ENCODE results near the gene TCF7. TPM values are rescaled to one million over a fixed set of nuclear protein-coding genes. Genes with fewer than 3 reads are reported as not detected.
A peak's percentile ranks its signal among the peaks of the same experiment; 100 is the strongest.

The TCF7 gene
- total RNA-seq, 2 experiments from 2014 or later = 0.97 to 1.1 TPM

DNA sequence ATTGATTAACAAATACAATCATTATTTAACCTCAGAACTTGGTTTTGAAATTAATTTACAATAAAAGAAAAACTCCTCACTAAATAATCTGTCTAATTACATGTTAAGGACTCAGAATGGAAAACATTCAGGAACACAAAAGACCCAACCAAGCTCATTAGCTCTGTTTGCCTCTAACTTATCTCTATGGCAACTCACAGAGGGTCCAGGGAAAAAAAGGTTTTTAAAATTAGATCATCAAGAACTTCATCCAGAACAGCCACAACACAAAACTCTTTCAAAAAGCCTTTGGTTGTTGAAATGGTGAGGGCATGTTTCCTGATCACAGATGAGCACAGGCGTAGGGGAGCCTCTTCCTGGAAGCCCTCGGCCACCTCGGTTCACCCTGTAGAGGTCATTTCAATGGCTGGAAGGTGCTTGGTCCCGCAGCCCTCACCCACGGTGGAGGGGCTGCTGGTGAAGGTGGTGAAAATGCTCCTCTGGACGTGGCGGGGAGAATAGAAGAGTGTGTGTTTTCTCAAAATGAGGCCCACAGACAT, 17.2 kb upstream of the TCF7 start:
- no peaks in the 10 kb centered on the region for H4K20me1 ChIP-seq (ENCODE audit: insufficient read depth, low read length)
- ChIA-PET POLR2A (no interaction called here), CTCF (ENCODE audit: unreplicated experiment) (no interaction called here)
- H3K9me3 ChIP-seq (ENCODE audit: low read length) = no peaks in the 10 kb centered on the region
- H3K4me1 ChIP-seq (ENCODE audit: insufficient read depth, low read length, poor library complexity, severe bottlenecking) = peaks cover 22% of the 10 kb centered on the region
- no peaks in the 10 kb centered on the region for H3K36me3 ChIP-seq (ENCODE audit: insufficient read depth, low read length)
- no peak overlapping the region for H3K4me3 ChIP-seq (ENCODE audit: low read depth, low read length, poor library complexity, severe bottlenecking)
- no TSS peak for BruUV-seq (replicated peaks)
- H3K79me2 ChIP-seq (ENCODE audit: insufficient read depth, low read depth, low read length) = no peaks in the 10 kb centered on the region
- no peak overlapping the region for H3K27ac ChIP-seq (ENCODE audit: low read depth, low read length, poor library complexity, severe bottlenecking)
- no peaks in the 10 kb centered on the region for H3K9me2 ChIP-seq (ENCODE audit: insufficient read depth, low read length)
- intact Hi-C loops (cut with micrococcal nuclease; ENCODE audit: unreplicated experiment) = no loop called here
- H2AFZ ChIP-seq (ENCODE audit: low read length) = no peak overlapping the region
- DNase-seq (ENCODE audit: low spot score) = no peak
- no peak for TF ChIP-seq EZH2phosphoT487 (IDR thresholded peaks at IDR 0.05; ENCODE audit: borderline replicate concordance, low read depth, low read length)
- TF ChIP-seq, protein P1, sequence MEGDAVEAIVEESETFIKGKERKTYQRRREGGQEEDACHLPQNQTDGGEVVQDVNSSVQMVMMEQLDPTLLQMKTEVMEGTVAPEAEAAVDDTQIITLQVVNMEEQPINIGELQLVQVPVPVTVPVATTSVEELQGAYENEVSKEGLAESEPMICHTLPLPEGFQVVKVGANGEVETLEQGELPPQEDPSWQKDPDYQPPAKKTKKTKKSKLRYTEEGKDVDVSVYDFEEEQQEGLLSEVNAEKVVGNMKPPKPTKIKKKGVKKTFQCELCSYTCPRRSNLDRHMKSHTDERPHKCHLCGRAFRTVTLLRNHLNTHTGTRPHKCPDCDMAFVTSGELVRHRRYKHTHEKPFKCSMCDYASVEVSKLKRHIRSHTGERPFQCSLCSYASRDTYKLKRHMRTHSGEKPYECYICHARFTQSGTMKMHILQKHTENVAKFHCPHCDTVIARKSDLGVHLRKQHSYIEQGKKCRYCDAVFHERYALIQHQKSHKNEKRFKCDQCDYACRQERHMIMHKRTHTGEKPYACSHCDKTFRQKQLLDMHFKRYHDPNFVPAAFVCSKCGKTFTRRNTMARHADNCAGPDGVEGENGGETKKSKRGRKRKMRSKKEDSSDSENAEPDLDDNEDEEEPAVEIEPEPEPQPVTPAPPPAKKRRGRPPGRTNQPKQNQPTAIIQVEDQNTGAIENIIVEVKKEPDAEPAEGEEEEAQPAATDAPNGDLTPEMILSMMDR (conservative IDR thresholded peaks at IDR 0.05; ENCODE audit: low read length) = no peak
- no peak overlapping the region for H3K4me2 ChIP-seq (ENCODE audit: low read length)

DNA sequence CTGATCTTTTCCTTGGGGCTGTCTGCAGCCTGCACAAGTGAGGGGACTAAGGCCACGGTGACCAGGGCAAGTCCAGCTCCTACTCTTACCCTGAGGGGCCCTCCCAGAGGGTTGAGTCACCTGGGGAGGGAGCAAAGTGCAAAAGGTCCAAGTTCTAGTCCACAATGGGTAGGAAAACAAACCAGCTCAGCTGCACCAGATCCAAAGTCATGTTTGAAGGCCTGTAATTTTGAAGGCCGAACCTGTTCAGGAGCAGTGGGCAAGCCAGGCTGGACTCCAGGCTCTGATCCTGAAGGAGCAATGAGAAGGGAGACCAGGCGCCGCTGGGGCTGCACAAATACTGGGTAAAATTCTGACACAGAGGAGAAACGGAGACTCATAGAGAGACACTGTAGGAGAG, 15.8 kb upstream of the TCF7 start:
- Histone ChIP-seq H3K9me2 (ENCODE audit: insufficient read depth, low read length) (no peaks in the 10 kb centered on the region), H3K27ac (ENCODE audit: low read depth, low read length, poor library complexity, severe bottlenecking) (no peak overlapping the region), H3K4me2 (ENCODE audit: low read length) (no peak overlapping the region), H3K79me2 (ENCODE audit: insufficient read depth, low read depth, low read length) (no peaks in the 10 kb centered on the region), H3K9me3 (ENCODE audit: low read length) (no peaks in the 10 kb centered on the region), H3K4me1 (ENCODE audit: insufficient read depth, low read length, poor library complexity, severe bottlenecking) (peaks cover 22% of the 10 kb centered on the region), H3K4me3 (ENCODE audit: low read depth, low read length, poor library complexity, severe bottlenecking) (no peak overlapping the region), H4K20me1 (ENCODE audit: insufficient read depth, low read length) (no peaks in the 10 kb centered on the region), H3K36me3 (ENCODE audit: insufficient read depth, low read length) (no peaks in the 10 kb centered on the region), H2AFZ (ENCODE audit: low read length) (no peak overlapping the region)
- ChIA-PET POLR2A (interaction anchor here (0.7 kb wide), 1 partner anchor 16 kb away, joined by 3 read pairs; the partner anchor contains the start of gene TCF7), CTCF (ENCODE audit: unreplicated experiment) (no interaction called here)
- BruUV-seq (replicated peaks) = no TSS peak
- intact Hi-C loops (cut with micrococcal nuclease; ENCODE audit: unreplicated experiment) = no loop called here
- TF ChIP-seq EZH2phosphoT487 (IDR thresholded peaks at IDR 0.05; ENCODE audit: borderline replicate concordance, low read depth, low read length) = no peak
- TF ChIP-seq, protein P1 (conservative IDR thresholded peaks at IDR 0.05; ENCODE audit: low read length) = no peak
- DNase-seq (ENCODE audit: low spot score) = no peak

DNA sequence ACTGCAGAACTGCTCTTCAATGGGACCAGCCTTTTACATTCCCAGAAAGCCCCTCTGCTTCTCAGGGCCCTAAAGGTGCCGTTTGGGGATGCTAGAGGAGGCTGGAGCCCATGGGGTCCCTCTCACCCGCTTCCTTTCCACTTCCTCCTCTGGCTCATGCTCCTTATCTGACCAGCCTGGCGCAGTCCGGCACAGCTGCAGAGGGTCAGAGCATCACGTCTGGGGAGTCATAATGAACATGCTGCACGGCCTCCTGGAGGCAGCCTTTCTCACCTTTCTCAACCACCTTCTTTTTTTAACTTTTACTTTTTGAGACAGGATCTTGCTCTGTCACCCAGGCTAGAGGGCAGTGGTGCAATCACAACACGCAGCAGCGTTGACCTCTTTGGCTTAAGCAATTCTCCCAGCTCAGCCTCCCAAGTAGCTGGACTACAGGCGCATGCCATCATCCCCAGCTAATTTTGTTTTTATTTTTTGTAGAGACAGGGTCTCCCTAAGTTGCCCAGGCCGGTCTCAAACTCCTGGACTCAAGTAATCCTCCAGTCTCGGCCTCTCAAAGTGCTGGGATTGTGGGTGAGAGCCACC, 15.1 kb upstream of the TCF7 start:
- no peaks in the 10 kb centered on the region for H3K9me2 ChIP-seq (ENCODE audit: insufficient read depth, low read length)
- H4K20me1 ChIP-seq (ENCODE audit: insufficient read depth, low read length) = no peaks in the 10 kb centered on the region
- BruUV-seq (replicated peaks) = no TSS peak
- peak overlapping the region; percentile 24; the same call in 1 of the 2 replicates for H2AFZ ChIP-seq (ENCODE audit: low read length)
- intact Hi-C loops (cut with micrococcal nuclease; ENCODE audit: unreplicated experiment) = no loop called here
- no peak overlapping the region for H3K4me3 ChIP-seq (ENCODE audit: low read depth, low read length, poor library complexity, severe bottlenecking)
- no peaks in the 10 kb centered on the region for H3K9me3 ChIP-seq (ENCODE audit: low read length)
- H3K36me3 ChIP-seq (ENCODE audit: insufficient read depth, low read length) = no peaks in the 10 kb centered on the region
- no peak overlapping the region for H3K4me2 ChIP-seq (ENCODE audit: low read length)
- peaks cover 22% of the 10 kb centered on the region for H3K4me1 ChIP-seq (ENCODE audit: insufficient read depth, low read length, poor library complexity, severe bottlenecking)
- H3K27ac ChIP-seq (ENCODE audit: low read depth, low read length, poor library complexity, severe bottlenecking) = no peak overlapping the region
- ChIA-PET CTCF (ENCODE audit: unreplicated experiment) (interaction anchor here (1.1 kb wide), 1 partner anchor 60 kb away, joined by 3 read pairs; no protein-coding TSS in a partner anchor), POLR2A (interaction anchor here (0.6 to 1.4 kb wide), 2 partner anchors 13 to 600 kb away, joined by 3 to 5 read pairs; no protein-coding TSS in a partner anchor)
- no peak for TF ChIP-seq EZH2phosphoT487 (IDR thresholded peaks at IDR 0.05; ENCODE audit: borderline replicate concordance, low read depth, low read length)
- TF ChIP-seq, protein P1 (conservative IDR thresholded peaks at IDR 0.05; ENCODE audit: low read length) = 0 out of 2 replicates have a peak, but pooled peaks have one; percentile 24
- no peaks in the 10 kb centered on the region for H3K79me2 ChIP-seq (ENCODE audit: insufficient read depth, low read depth, low read length)
- peak; percentile 17 for DNase-seq (ENCODE audit: low spot score)

Data from OCI-LY7 (cell line).